ENCODE data around the gene PPFIBP1.

PPFIBP1 gene

GRCh38 chr12:27644158-27644845 lies 120.3 kb downstream of the PPFIBP1 start:
- peaks cover 7% of the 10 kb centered on the region for H3K4me1 ChIP-seq (ENCODE audit: insufficient read depth, poor library complexity, severe bottlenecking)

GRCh38 chr12:27645671-27646070 lies 121.7 kb downstream of the PPFIBP1 start:
- TF ChIP-seq CTCF (IDR thresholded peaks at IDR 0.05; ENCODE audit: poor library complexity, severe bottlenecking), result no peak
- Histone ChIP-seq H3K9me3 (ENCODE audit: severe bottlenecking) (no peaks in the 10 kb centered on the region), H3K36me3 (ENCODE audit: low read depth) (no peaks in the 10 kb centered on the region; the same call in 1 of the 2 replicates), H3K4me1 (ENCODE audit: insufficient read depth, poor library complexity, severe bottlenecking) (peaks cover 7% of the 10 kb centered on the region), H3K4me3 (ENCODE audit: severe bottlenecking) (no peak overlapping the region), H3K27ac (ENCODE audit: poor library complexity, severe bottlenecking) (no peak overlapping the region), H3K27me3 (ENCODE audit: insufficient read depth, poor library complexity, severe bottlenecking) (no peaks in the 10 kb centered on the region)
- DNase-seq (ENCODE audit: low spot score), result no peak
- ATAC-seq (ENCODE audit: low read depth), result no peak

More at GRCh38 chr12:27644158-27644845, 120.3 kb downstream of the PPFIBP1 start:
- ATAC-seq (ENCODE audit: low read depth) (no peak), DNase-seq (ENCODE audit: low spot score) (no peak)
- Histone ChIP-seq H3K27me3 (ENCODE audit: insufficient read depth, poor library complexity, severe bottlenecking) (no peaks in the 10 kb centered on the region), H3K4me3 (ENCODE audit: severe bottlenecking) (no peak overlapping the region), H3K36me3 (ENCODE audit: low read depth) (no peaks in the 10 kb centered on the region; the same call in 1 of the 2 replicates), H3K27ac (ENCODE audit: poor library complexity, severe bottlenecking) (no peak overlapping the region), H3K9me3 (ENCODE audit: severe bottlenecking) (no peaks in the 10 kb centered on the region)
- no peak for TF ChIP-seq CTCF (IDR thresholded peaks at IDR 0.05; ENCODE audit: poor library complexity, severe bottlenecking)

- H3K4me1 ChIP-seq (ENCODE audit: insufficient read depth, poor library complexity, severe bottlenecking), result peaks cover 7% of the 10 kb centered on the region
- DNase-seq (ENCODE audit: low spot score) (no peak), ATAC-seq (ENCODE audit: low read depth) (no peak)
- no peak overlapping the region for H3K27ac ChIP-seq (ENCODE audit: poor library complexity, severe bottlenecking)
- H3K27me3 ChIP-seq (ENCODE audit: insufficient read depth, poor library complexity, severe bottlenecking), result no peaks in the 10 kb centered on the region
- TF ChIP-seq CTCF (IDR thresholded peaks at IDR 0.05; ENCODE audit: poor library complexity, severe bottlenecking), result no peak
- no peaks in the 10 kb centered on the region for H3K9me3 ChIP-seq (ENCODE audit: severe bottlenecking)
- no peaks in the 10 kb centered on the region; the same call in 1 of the 2 replicates for H3K36me3 ChIP-seq (ENCODE audit: low read depth)
- no peak overlapping the region for H3K4me3 ChIP-seq (ENCODE audit: severe bottlenecking)
These were observed 122.1 kb downstream of the PPFIBP1 start for GRCh38 chr12:27646149-27646548.

- peaks cover 4% of the 10 kb centered on the region; the same call in 1 of the 2 replicates for H3K36me3 ChIP-seq (ENCODE audit: low read depth)
- no peak for TF ChIP-seq CTCF (IDR thresholded peaks at IDR 0.05; ENCODE audit: poor library complexity, severe bottlenecking)
- H3K9me3 ChIP-seq (ENCODE audit: severe bottlenecking), result no peaks in the 10 kb centered on the region
- H3K27me3 ChIP-seq (ENCODE audit: insufficient read depth, poor library complexity, severe bottlenecking), result no peaks in the 10 kb centered on the region
- no peak for DNase-seq (ENCODE audit: low spot score)
- no peaks in the 10 kb centered on the region for H3K4me1 ChIP-seq (ENCODE audit: insufficient read depth, poor library complexity, severe bottlenecking)
- no peak for ATAC-seq (ENCODE audit: low read depth)
- no peak overlapping the region for H3K27ac ChIP-seq (ENCODE audit: poor library complexity, severe bottlenecking)
- H3K4me3 ChIP-seq (ENCODE audit: severe bottlenecking), result no peak overlapping the region
These were observed 126.0 kb downstream of the PPFIBP1 start for GRCh38 chr12:27650011-27650410.

GRCh38 chr12:27651201-27651600 lies 127.2 kb downstream of the PPFIBP1 start:
- DNase-seq (ENCODE audit: low spot score) (no peak), ATAC-seq (ENCODE audit: low read depth) (no peak)
- TF ChIP-seq CTCF (IDR thresholded peaks at IDR 0.05; ENCODE audit: poor library complexity, severe bottlenecking), result no peak
- H3K27ac ChIP-seq (ENCODE audit: poor library complexity, severe bottlenecking), result no peak overlapping the region
- no peaks in the 10 kb centered on the region for H3K9me3 ChIP-seq (ENCODE audit: severe bottlenecking)
- no peak overlapping the region for H3K4me3 ChIP-seq (ENCODE audit: severe bottlenecking)
- H3K27me3 ChIP-seq (ENCODE audit: insufficient read depth, poor library complexity, severe bottlenecking), result no peaks in the 10 kb centered on the region
- peaks cover 4% of the 10 kb centered on the region; the same call in 1 of the 2 replicates for H3K36me3 ChIP-seq (ENCODE audit: low read depth)
- H3K4me1 ChIP-seq (ENCODE audit: insufficient read depth, poor library complexity, severe bottlenecking), result no peaks in the 10 kb centered on the region

All from RWPE2 (cell line).